IPS-18c (cell line): ENCODE measurements around the gene MCOLN3.
A peak's percentile ranks its signal among the peaks of the same experiment; 100 is the strongest.

Experiments used
- H3K4me3 ChIP-seq: 2 replicates; pipeline ENCODE4 v1.7.0; 2013; ENCODE audit warnings: low read depth, mild to moderate bottlenecking, low read length, moderate library complexity; ENCODE audit not compliant: insufficient read depth
- H3K9me3 ChIP-seq: one replicate; pipeline ENCODE4 v1.6.1; 2013; ENCODE audit warnings: mild to moderate bottlenecking, low read length, moderate library complexity; ENCODE audit not compliant: control insufficient read depth, insufficient read depth

MCOLN3 gene, protein sequence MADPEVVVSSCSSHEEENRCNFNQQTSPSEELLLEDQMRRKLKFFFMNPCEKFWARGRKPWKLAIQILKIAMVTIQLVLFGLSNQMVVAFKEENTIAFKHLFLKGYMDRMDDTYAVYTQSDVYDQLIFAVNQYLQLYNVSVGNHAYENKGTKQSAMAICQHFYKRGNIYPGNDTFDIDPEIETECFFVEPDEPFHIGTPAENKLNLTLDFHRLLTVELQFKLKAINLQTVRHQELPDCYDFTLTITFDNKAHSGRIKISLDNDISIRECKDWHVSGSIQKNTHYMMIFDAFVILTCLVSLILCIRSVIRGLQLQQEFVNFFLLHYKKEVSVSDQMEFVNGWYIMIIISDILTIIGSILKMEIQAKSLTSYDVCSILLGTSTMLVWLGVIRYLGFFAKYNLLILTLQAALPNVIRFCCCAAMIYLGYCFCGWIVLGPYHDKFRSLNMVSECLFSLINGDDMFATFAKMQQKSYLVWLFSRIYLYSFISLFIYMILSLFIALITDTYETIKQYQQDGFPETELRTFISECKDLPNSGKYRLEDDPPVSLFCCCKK

DNA sequence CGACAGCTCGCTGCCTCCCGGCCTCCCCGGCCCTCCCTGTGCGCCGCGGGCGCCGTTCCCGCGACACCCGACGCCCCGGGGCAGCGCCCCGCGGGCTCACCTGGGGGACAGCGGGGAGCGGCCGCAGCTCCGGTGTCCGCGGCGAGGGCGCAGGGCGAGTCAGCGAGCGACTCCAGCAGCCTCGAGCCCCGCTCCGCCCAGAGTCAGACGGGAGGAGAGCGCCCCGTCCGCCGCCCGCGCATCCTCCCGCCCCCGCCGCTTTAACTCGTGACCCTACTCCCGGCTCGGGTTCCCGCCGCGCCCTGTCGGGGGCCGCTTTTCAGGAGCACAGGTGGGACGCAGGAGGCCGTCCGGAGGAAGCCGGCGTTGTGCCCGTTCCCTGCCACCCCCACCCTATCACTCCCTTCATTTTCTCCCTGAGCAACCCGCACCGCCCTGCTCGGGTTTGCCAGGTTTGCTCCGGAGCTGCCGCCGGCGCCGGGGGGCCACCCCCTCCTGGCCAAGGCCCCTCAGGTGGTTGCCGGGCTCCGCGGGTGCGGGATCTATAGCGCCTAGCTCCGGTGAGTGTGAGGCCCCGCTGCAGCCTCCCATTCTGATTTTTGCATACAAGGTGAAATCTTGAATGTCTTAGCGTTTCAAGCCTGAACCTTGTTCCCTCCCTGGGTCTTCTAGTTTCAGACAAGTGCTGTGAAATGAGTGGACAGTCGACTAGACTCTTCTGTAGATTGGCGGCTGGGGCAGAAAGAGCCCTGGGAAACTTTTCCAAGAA, at the start of gene MCOLN3:
Gene MCOLN3 (minus strand): TSS at position 205 of the 769 bp plus-strand sequence. CDS start 3,140 bp downstream, outside the sequence.
- no peaks in the 10 kb centered on the region for H3K9me3 ChIP-seq
- H3K4me3 ChIP-seq = peak within 1 kb of the TSS; percentile 65

DNA sequence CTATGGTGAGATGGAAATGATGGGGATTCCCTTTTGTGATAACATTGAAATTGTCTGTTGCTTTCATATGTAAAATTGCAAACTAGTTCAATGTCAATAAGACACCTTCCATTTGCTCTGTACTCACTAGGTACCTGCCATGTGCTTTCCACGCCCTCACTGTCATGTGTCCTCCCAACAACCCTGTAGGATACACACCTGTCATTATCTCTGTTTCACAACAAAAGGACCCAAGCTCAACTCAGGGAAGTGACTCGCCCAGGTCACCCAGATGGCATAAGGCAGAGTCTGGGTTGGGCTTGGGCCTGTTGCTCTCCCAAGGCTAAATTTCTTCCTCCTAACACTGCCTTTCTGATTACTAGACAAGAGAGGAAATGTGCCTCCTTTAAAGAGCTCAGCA, 45.3 kb upstream of the MCOLN3 start:
- Histone ChIP-seq H3K4me3 (no peak overlapping the region), H3K9me3 (no peaks in the 10 kb centered on the region)

DNA sequence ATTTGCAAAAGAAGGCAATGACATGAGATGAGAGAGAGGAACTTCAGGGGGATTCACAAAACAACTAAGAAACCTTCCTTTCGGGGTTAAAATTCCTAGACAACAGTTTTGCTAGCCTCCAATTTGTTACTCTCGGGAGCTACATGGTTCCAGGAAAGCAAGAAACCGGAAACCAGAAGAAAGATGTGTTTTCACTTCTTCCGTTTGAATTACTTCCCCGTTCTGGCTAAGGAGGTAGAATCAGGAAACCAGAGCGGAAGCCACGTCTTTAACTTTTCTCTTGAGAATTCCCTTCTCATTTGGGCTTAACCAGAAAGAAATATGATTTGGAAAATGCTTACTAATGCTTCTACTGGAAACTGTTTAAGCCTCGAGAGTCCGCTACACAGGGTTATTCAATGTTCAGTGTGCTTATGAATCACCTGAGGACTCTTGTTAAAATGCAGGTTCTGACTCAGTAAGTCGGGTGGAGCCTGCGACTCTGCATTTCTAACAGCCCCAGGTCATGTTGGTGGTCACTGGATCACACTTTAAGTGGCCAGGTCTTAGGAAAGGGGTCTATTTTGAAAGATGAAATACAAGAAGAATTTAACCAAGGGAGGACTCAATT, 43.5 kb upstream of the MCOLN3 start:
- H3K9me3 ChIP-seq = no peaks in the 10 kb centered on the region
- no peak overlapping the region for H3K4me3 ChIP-seq

DNA sequence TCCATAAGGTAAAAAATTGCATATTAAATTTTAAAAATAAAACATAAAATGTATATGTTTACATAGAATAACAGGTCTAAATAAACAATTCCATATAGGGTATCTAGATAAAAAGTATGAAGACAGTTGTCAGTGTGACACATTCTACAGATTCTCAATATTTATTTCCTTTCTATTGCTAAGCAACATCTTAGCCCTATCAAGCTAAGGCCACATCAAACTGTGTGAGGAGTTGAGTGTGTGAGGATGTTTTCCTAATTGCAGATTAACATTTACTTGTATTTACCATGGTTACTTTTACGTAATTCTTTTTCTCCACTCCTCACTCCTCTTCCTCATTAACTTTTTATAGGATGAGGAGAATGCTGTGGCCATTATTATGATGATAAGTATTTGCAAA, 41.9 kb upstream of the MCOLN3 start:
- Histone ChIP-seq H3K9me3 (no peaks in the 10 kb centered on the region), H3K4me3 (no peak overlapping the region)

DNA sequence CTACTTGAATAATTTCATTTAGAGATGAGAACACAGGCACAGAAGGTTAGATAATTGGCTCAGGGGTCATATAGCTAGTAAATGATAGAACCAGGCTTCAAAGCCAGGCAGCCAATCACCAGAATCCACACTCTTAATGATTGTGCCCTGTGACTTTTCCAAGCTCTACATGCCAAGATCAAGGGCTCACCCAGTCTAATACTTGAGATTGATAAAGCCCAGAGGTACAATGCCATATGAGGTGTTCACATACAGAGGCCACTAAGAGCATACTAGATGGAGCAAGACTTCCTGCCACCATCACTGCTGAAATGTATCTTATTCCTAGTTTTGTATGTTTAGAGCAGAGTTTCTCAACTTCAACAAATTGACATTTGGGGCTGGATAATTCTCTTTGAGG, 40.9 kb upstream of the MCOLN3 start:
- H3K4me3 ChIP-seq = no peak overlapping the region
- no peaks in the 10 kb centered on the region for H3K9me3 ChIP-seq

DNA sequence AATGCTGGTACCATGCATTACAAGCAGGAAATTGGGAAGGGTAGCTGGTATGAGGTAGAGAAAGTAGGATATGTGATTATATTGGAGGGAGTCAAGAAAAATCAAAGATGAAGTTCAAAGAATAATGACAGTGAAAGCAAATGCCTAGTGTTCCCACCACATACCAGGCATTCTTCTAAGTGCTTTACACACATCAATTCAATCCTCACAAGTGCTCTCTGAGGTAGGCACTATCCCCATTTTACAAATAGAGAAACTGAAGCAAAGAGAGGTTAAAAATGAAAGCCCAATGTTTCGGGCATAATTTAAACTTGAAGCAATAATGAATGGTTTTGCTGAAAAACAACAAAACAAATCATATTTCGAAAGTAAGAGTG, 40.1 kb upstream of the MCOLN3 start:
- H3K4me3 ChIP-seq = no peak overlapping the region
- no peaks in the 10 kb centered on the region for H3K9me3 ChIP-seq

DNA sequence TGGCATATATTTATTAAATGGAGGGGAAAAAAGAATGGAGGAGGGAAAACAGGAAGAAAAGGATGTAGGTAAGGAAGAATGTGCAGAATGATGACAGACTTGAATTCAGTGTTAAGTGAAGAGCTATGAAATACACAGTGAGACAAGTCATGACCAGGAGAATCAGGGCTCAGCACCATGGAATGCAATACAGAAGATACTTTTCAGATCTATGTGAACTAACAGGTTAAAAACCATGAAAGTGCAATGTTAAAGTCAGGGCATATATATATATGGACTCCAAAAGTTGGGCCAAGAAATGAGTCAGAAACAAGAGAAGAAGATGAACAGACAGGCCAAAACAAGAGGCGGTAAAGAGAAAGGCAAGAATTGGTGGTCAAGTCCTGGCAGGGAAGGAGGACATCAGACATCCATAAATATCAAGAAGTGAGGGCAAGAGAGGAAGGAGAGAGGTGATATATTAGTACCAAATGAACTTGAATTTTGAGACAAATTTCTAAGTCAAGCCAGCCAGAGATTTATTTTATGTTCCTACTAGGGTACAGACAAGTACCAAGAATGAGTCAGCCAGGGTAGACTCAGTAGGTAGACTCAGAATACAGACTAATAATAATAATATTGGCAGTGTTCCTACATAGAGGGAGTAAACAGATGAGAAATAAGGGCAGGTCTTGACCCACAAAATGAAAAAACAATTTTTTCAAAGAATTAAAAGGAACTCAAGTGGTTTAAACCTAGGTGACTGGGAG, 39.5 kb upstream of the MCOLN3 start:
- H3K9me3 ChIP-seq = no peaks in the 10 kb centered on the region
- H3K4me3 ChIP-seq = no peak overlapping the region

DNA sequence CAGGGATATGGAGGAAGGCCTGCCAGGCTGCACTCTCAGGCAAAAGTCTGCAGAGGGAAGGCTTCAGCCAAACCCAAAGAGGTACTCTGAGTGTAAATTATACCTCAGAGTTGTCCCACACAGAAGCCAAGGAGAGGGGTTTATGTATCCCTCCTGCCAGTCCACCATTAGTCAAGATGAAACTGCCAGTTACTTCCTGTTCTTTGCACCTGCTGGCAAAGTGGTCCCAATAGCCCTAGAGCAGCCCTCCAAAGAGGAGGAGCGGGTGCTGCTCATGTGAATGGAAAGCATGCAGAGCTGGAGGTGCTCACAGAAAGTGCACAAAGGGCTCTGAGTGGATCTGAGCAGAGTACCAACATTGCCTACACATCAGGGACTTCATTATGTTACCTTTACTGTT, 37.1 kb upstream of the MCOLN3 start:
- Histone ChIP-seq H3K9me3 (no peaks in the 10 kb centered on the region), H3K4me3 (no peak overlapping the region)

DNA sequence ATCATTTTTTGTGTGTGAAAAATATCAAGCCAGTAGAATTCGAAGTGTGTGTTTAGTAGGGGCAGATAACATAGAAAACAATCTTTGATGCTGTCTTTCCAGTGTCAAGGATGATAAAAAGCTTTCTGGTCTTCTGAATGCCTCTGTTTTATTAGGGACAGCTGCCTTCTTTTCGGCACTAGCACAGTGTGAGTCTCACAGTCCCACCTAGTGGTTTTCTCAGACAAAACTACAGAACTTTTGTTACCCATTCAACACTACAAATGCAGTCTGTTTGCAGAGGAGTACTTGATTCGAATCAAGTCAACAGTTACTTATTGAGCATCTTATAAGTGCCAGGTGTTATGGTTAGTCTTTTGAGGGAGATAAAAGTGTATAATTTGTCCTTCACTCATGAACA, 30.6 kb upstream of the MCOLN3 start:
- no peaks in the 10 kb centered on the region for H3K9me3 ChIP-seq
- no peak overlapping the region for H3K4me3 ChIP-seq

DNA sequence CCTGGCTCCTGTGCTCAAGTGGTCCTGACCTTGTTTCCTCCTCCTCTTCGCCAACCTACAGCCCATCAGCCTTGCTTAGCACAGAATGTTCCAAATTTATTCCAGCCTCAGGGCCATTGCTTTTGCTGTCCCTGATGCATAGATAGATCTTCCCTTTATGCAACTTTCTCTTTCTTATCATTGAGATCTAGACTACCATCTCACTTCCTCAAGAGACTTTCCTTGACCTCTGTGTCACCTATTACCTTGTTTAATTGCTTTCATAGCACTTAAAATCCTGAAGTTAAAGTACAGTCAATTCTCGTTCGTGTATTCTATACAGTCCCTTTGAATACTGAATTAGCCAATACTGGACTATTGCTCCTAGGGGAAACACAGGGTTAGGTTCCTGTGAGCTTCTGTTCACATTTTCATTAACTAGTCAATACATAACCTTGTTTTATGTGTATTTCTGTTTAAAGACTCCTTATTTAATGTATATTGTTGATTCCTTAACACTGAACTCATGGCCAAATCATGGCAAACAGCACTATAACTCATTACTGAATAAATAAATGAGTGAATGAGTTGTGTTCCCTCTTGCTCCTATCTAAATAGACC, 26.2 kb upstream of the MCOLN3 start:
- H3K4me3 ChIP-seq = no peak overlapping the region

DNA sequence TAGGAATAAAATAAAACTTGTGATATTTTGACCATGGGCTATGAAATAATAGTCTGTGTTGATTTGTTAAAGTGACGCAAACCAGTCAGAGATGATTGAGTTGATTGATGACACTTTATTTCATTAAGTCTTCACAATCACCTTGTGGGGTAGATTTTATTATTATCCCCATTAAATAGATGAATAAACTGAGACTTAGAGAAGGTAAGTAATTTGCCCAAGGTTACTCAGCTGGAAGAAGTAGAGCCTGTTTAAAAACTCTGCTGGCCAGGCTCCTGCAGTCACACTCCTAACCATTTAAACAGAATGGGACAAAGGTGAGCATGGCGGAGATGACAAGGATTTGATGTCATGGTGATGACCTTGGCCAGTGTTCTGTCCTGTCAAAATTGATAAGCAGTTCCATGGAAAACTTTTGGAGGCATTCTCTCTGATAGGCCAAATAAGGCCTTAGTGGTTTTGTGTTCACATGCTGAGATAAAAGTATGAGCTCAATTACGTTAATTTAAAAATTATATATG, 22.7 kb upstream of the MCOLN3 start:
- Histone ChIP-seq H3K4me3 (no peak overlapping the region), H3K9me3 (no peaks in the 10 kb centered on the region)

More for the DNA sequence above, 26.2 kb upstream of the MCOLN3 start:
- H3K9me3 ChIP-seq = no peaks in the 10 kb centered on the region

DNA sequence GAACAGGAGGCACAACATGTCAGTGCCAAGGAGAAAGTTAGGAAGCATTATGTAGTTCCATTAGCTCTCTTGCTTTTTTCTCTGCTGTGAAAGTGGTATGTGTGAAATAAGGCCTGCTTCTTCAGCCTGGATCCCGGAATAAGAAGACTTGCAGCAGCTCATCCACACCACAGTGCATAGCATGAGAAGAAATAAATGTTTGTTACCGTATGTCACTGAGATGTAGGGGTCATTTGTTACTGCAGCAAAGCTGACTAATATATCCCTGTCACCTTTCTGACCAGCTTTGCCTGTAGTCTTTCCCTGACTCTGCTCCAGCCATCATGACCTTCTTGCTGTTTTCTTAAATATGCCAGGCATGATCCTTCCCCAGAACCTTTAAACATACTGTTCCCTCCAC, 20.5 kb upstream of the MCOLN3 start:
- Histone ChIP-seq H3K9me3 (no peaks in the 10 kb centered on the region), H3K4me3 (no peak overlapping the region)

DNA sequence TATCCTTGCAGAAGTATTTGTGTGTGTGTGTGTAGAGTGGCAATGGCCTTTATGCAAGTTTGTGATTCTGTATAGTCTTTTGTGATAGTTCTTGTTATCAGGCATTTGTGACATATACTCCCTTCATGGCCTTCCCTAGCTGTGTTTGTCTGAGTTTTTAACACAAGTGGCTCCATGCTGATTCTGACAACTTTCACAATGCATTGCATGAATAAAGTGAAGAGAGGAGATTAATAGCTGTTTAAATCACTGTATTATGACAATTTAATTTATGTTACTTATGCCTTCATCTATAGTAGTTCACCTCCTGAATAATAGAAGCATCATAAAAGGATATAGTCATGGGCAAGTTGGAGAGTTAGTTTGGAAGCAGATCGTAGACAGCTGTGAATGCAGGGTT, 17.2 kb upstream of the MCOLN3 start:
- H3K4me3 ChIP-seq = no peak overlapping the region

DNA sequence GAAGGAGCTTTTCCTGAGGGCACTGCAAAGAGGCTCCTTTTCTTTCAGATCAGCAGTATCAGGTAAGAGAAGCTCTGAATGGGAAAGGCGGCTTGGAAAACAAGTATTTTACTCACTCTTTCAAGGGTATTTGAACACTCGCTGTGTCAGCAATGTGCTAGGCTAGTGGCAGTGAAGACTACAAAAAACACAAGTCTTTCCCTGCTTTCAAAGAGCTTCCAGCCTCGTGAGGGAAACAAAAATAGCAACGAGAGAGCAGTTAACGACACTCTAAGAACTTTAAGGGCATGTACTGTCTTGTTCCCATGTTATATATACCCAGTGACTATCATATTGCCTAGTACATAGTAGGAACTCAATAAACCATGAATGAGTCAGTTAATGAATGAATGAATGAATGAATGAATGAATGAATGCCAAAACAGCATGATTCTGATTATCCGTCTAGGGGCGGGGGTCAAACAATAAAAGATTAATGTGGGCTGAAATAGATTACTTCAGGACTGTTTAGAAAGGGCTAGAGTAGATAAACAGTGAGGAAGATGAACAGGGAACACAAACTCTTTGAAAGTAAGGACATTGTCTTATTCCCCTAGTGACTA, 14.2 kb upstream of the MCOLN3 start:
- peak overlapping the region; percentile 65; the same call in 1 of the 2 replicates for H3K4me3 ChIP-seq
- no peaks in the 10 kb centered on the region for H3K9me3 ChIP-seq

More for the DNA sequence above, 17.2 kb upstream of the MCOLN3 start:
- H3K9me3 ChIP-seq = no peaks in the 10 kb centered on the region

DNA sequence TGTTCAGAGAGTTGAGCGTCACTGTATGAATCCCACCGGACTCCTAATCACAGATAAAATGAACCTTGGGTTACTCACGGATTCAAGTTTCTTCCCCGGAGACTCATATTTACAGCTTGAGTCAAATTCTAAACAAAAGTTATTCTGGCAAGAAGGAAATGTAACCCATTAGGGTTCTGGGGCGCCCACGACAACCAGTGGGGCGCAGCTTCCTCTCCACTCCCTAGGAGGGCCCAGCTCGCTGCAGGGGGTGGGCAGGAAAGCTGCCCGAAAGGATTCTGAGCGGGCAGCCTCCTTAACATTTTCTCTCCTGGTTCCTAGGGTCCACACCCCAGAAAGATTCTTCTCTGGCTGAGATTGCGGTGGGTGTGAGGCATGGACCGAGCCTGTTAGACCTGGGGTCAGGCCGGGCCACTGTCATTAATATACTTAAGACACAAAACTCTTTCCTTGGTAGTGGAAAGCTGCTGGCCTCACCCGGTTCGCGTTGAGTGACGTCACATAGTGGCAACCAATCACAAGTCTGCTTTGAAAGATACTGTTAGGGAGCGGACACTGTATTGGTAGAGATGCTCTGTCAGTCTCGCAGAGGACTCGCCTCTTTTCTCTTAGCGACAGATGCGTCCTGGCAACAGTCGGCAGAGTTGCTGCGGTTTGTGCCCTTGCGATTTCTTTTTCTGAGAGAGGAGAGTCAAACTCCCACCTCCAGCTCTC, 13.6 kb upstream of the MCOLN3 start:
- H3K4me3 ChIP-seq = peak overlapping the region; percentile 65; the same call in 1 of the 2 replicates
- no peaks in the 10 kb centered on the region for H3K9me3 ChIP-seq

DNA sequence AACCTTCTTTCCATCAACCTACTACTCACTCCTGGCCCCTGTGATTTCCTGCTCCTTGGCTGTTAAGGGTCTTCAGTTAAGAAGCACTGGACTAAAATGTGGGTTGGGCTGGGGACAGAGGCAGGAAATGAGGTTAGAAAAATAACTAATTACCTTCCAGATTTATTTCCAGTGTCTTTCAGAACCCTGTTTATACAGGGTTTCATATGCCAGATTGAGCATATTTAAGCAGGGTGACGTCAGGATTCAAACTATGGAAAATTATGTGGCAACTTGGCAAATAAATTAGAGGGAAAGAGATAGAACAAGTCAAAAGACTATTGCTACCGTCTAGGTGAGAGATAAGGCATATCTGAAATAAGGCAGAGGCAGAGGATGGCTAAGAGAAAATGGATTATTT, 11.7 kb upstream of the MCOLN3 start:
- H3K4me3 ChIP-seq = no peak overlapping the region
- no peaks in the 10 kb centered on the region for H3K9me3 ChIP-seq
